HPDE6-E6E7 (cell line): ENCODE results near the gene RGS12.

ENCODE experiments used
- DNase-seq: peaks from one replicate; pipeline ENCODE4 v3.0.0; 2011; ENCODE audit warnings: missing footprints; ENCODE audit errors: extremely low spot score

Gene RGS12

DNA sequence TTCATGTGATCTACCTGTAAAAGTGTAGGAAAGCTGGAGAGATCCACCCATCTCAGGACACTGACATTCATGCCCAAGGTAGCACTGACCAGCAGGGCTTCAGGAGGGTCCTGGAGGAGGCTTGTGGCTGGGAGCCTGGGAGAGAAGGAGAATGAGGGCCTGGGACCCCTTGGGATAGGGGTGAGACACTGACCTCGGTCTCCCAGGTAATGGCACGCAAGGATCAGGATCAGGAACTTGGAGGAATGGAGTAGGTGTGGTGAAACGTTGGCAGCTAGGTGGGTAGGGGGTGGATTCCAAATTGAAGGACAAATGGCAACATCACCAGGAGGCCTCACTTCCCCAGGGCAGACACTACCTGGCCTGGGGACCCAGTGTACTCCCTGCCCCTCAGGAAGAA, 12.4 kb upstream of the RGS12 start:
- DNase-seq = no peak

GRCh38 chr4:3283483-3283882, 9.3 kb upstream of the RGS12 start:
- DNase-seq = no peak

- no peak for DNase-seq
Measured at GRCh38 chr4:3283916-3284315, 8.9 kb upstream of the RGS12 start.

DNA sequence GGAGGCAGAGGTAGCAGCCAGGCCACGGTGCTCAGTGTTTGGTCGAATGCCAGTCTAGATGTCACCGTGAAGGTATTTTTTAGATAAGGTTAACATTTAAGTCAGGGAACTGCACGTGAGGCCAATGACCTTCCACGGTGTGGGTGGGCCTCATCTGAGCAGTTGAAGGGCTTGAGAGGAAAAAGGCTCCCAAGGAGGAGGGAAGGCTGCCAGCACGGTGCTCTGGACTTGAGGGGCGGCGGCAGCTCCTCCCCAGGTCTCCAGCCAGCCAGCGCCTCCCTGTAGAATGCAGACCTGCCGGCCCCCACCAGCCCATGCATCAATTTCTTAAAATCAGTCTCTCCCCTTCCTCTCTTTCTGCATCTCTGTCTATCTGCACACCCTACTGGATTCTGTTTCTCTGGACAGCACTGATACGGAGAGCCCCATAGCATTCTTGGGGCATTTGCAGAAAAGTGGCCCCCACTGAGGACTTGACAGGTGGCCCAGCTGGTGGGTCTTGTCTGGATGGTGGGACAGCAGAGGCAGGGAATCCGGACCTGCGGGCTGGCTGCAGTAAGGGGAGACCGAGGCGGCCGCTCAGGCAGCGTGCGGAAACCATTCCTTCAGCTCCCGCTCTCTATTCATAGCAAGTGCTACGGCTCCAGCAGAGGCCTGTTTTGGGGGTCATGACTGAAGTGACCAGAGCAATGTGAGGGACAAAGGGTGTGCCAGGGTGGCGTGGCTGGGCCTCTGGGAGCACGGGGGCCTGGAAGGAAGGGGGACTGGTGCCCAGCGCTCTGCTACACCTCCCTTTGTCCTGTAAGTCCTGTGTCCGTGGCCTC, 7.9 kb upstream of the RGS12 start:
- no peak for DNase-seq

- DNase-seq = peak; percentile 20
Measured at GRCh38 chr4:3285558-3286334, 7.1 kb upstream of the RGS12 start.

GRCh38 chr4:3286335-3287175, 6.3 kb upstream of the RGS12 start:
- DNase-seq = no peak

GRCh38 chr4:3287271-3287971, 5.4 kb upstream of the RGS12 start:
- no peak for DNase-seq

GRCh38 chr4:3287972-3288570, 4.8 kb upstream of the RGS12 start:
- no peak for DNase-seq

DNA sequence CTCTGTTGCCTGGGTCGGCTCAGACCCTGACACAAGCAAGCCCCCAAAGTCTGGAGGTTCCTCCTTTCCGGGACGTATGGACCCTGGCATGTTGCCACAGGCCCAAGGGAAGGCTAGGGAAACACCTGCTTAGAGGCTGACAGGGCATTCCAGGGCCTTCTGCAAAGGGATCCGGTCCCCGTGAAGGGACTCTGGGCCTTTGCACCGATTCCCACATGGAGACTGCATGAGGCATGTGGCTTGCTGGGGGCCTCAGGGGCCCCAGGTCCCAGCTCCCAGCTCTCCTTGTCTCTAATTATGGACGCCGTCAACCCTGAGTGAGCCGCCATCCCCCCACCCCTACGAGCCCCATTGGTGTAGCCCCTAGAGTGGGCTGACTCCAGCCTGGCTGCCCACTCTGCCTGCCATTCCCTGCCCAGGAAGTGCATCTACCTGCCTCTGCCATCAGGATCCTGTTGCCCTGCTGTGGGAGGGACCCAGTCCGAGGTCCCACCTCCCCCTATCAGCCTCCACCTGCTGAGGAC, 4.2 kb upstream of the RGS12 start:
- DNase-seq = no peak

DNA sequence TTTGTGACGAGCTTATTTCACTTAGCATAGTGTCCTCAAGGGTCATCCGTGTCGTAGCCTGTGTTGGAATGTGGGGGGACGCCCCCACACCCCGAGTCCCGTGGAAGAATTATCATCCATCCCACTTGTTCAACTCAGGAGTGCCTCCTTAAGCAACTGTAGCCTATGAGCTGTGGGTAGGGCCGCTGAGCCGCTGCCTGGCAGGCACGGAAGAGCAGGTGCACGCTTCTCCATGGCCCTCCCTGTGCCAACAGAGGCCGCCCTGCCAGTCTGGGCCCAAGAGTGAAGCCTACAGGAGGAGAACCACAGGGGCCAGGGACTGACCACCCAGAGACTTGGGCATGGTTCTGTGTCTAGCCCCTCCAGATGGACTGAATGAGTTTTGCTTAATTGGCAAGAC, 2.3 kb upstream of the RGS12 start:
- DNase-seq = no peak

DNA sequence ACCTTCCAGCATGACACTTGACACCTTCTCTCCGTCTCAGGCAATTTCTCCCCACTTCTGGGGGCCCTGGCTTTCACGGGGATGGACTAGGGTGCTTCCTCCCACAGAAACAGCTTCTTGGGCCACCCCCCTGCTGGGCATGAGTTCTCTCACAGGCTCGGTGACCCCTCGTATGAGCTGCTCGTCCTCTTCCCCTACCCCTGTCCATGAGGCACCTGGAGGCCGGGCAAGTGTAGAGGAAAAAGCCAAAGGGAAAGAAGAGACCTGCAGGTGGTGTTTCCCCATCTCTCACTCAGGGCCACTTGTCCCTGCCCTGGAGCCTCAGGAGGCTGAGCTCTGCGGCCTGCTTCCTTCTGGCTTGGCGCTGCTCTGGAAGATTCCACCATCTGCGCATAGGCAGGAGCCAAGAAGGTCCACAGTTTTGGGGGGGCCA, 1.9 kb upstream of the RGS12 start:
- DNase-seq = no peak

GRCh38 chr4:3291411-3291968, 1.3 kb upstream of the RGS12 start:
- DNase-seq = peak; percentile 43

DNA sequence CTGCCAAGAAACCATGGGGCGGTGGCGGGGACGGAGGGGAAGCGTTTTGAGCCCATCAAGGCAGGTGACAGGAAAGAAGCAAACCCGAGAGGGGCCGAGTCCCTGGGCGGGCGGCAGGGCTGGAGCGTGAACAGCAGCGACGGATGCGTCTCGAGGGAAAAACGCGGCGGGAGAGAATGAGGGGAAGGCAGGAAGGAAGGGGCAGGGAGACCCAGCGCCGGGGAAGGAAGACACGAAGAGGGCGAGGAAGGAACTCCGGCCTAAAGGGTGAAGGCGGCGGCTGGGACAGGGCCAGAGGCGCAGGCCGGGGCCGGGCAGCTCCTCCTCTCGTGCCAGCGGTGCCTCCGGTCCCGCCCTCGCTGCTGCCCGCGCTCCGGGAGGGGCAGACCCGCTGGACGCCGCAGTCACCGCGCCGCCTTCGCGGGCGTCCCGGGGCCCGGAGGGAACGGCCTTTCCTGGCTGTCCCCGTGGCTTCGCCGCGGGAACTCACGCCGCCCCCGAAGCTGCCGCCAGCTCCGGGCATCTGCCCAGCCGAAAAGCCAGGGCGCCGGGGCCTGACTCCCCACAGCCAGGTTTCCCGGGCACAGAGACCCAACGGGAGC, 751 bp upstream of the RGS12 start:
- DNase-seq = peak; percentile 52

DNA sequence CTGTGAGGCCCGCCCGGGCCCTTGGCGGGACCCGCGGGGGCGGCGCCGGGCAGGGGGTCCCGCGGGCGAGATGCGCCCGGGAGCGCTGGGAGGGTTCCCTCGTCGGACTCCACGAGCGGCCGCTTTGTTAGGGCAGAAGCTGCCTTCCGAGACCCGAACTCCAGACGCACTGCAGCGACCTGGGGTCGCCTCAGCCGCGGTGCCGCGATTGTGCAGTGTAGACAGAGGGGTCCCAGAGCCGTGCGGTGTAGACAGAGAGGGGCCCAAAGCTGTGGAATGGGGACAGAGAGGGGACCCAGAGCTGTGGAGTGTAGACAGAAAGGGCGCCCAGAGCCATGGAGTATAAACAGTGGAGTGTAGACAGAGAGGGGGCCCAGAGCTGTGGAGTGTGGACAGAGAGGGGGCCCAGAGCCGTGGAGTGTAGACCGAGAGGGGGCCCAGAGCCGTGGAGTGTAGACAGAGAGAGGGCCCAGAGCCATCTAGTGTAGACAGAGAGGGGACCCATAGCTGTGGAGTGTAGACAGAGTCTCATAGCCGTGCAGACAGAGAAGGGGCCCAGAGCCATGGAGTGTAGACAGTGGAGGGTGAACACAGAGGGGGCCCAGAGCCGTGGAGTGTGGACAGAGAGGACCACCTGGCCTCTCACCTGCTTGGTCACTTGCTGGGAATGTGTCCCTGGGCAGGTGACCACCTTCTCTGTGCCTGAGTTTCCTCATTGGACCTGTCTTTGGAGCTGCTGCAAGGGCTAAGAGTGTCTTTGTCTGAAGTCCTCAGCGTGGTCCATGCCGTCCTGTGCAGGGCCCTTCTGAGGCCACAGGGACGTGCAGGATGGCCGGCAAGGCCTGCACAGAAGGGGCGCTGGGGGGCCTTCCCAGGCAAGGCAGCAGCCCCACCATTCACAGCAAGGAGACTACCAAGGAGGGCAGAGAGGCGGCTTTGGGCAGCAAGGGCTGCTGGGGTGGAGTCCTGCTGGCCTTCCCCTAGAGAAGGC, 875 bp downstream of the RGS12 start:
- no peak for DNase-seq

- no peak for DNase-seq
Measured at GRCh38 chr4:3294401-3295241, 1.8 kb downstream of the RGS12 start.

- DNase-seq = no peak
Measured at GRCh38 chr4:3295837-3296624, 3.2 kb downstream of the RGS12 start.

DNA sequence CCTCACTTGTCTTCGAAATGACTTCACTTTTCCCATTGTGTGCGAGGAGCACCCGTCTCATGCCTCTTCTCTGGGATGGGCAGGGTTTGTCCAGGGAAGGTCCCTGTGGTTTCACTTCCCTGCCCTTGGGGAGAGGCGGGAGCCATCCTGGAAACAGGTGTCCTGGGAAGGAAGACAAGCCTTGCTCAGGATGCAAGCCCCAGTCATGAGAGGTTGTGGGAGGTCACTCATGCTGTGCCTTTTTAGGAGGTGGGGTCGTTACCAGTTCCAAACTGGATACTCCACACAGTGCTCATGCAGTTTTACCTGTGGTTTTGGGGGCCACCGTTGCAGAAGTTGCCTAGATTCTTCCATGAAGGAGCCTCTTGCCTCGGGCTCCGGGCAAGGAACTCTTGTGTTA, 3.8 kb downstream of the RGS12 start:
- no peak for DNase-seq
